Panc1 (cell line): ENCODE results near the gene LCN6. TPM values are rescaled to one million over a fixed set of nuclear protein-coding genes. Genes with fewer than 3 reads are reported as not detected.

Source experiments
- ATAC-seq: fragments of 200-7000 bp; cut with Tn5 transposase; 2 replicates; pipeline ENCODE4 v1.9.1; 2020; ENCODE audit warnings: mild to moderate bottlenecking, moderate library complexity
- BruUV-seq: library from RNA; stranded (reverse); fragments of 400-500 nt; replicated peaks from 2 replicates; lab custom pipeline; 2021; lab: Mats Ljungman, UMichigan
- CTCF ChIA-PET: fragments of 300-600 bp; sonication (Branson Sonifier 250); formaldehyde crosslinking; loops from one replicate; lab custom pipeline; 2022; ENCODE audit warnings: antibody characterized with exemption; lab: Charles Lee
- POLR2A ChIA-PET: fragments of 300-600 bp; sonication (Branson Sonifier 250); formaldehyde crosslinking; loops from one replicate; lab custom pipeline; 2022; ENCODE audit warnings: antibody characterized with exemption; lab: Charles Lee
- DNase-seq: peaks from one replicate; pipeline ENCODE4 v3.0.0-alpha.2; 2010; ENCODE audit warnings: low read depth, low spot score
- H3K27ac ChIP-seq: 2 replicates; pipeline ENCODE4 v1.5.1; 2011; ENCODE audit warnings: mild to moderate bottlenecking, low read length, inconsistent platforms
- H3K27me3 ChIP-seq: fragments of 200-500 bp; sonication (Bioruptor generic); 2 replicates; pipeline ENCODE4 v1.6.0; 2014; ENCODE audit warnings: low read length, inconsistent platforms; ENCODE audit not compliant: control insufficient read depth, insufficient read depth
- H3K36me3 ChIP-seq: fragments of 200-500 bp; sonication (Bioruptor generic); 2 replicates; pipeline ENCODE4 v1.5.1; 2014; ENCODE audit warnings: inconsistent platforms, mild to moderate bottlenecking, low read length, moderate library complexity; ENCODE audit not compliant: control insufficient read depth, insufficient read depth
- H3K4me1 ChIP-seq: 2 replicates; pipeline ENCODE4 v1.5.1; 2011; ENCODE audit warnings: inconsistent platforms, mild to moderate bottlenecking, low read length, moderate library complexity; ENCODE audit not compliant: control insufficient read depth, insufficient read depth
- H3K4me3 ChIP-seq, 2 experiments: 2 replicates each; pipeline ENCODE4 v1.5.1; 2011 to 2012; ENCODE audit warnings: low read depth in 2 of 2, low read length in 2 of 2, mild to moderate bottlenecking in 2 of 2, inconsistent platforms in 1 of 2, moderate library complexity in 1 of 2
- H3K9me3 ChIP-seq: fragments of 200-500 bp; sonication (Bioruptor generic); 2 replicates; pipeline ENCODE4 v1.5.1; 2014; ENCODE audit warnings: low read depth, mild to moderate bottlenecking, inconsistent platforms, low read length, moderate library complexity; ENCODE audit not compliant: control insufficient read depth, insufficient read depth
- POLR2AphosphoS5 ChIP-seq: IDR thresholded peaks from 2 replicates; pipeline ENCODE4 v1.6.1; 2012; ENCODE audit warnings: mild to moderate bottlenecking, low read depth, low read length, moderate library complexity
- SIN3A ChIP-seq: IDR thresholded peaks from 2 replicates; pipeline ENCODE4 v1.6.1; 2012; ENCODE audit warnings: low read depth, mild to moderate bottlenecking, low read length, moderate library complexity, borderline replicate concordance; ENCODE audit not compliant: insufficient read depth
- TCF7L2 ChIP-seq: IDR thresholded peaks from 2 replicates; pipeline ENCODE4 v1.6.1; 2011; ENCODE audit warnings: mild to moderate bottlenecking, low read depth, low read length, inconsistent platforms
- in situ Hi-C: cut with HindIII; loops from 2 replicates; pipeline ENCODE4 v1.10.0; 2016; ENCODE audit warnings: low sequenced_read_pairs, low pct_unique_long_range_greater_than_20kb
- intact Hi-C: fragments of 100-400 bp; cut with micrococcal nuclease; formaldehyde crosslinking; loops from one replicate; pipeline ENCODE4 v1.10.0; 2022; ENCODE audit not compliant: unreplicated experiment
- total RNA-seq: library from RNA; stranded (reverse); gene quantifications from one replicate; pipeline ENCODE4 v1.2.1, GENCODE V29; 2021; ENCODE audit not compliant: unreplicated experiment
- TF ChIP-seq, protein P1 (sequence below): fragments of 450-650 bp; IDR thresholded peaks from 2 replicates; pipeline ENCODE4 v1.5.1; 2017; ENCODE audit warnings: mild to moderate bottlenecking
- TF ChIP-seq, protein P2 (sequence below), 2 experiments: IDR thresholded peaks; 2 replicates each; pipeline ENCODE4 v1.6.1; 2011 to 2012; ENCODE audit warnings: low read depth in 2 of 2, control low read depth in 1 of 2, low read length in 1 of 2, mild to moderate bottlenecking in 1 of 2, moderate library complexity in 1 of 2; ENCODE audit not compliant: insufficient read depth in 1 of 2

LCN6 gene
- total RNA-seq, 1 experiment from 2014 or later, result not detected

GRCh38 chr9:136726631-136727191 lies 21.6 kb downstream of the LCN6 start:
- intact Hi-C loops (no loop called here), in situ Hi-C loops (no loop called here)
- H3K27me3 ChIP-seq, result no peaks in the 10 kb centered on the region
- DNase-seq, result peak; percentile 32
- H3K36me3 ChIP-seq, result peaks cover 14% of the 10 kb centered on the region
- CTCF ChIA-PET, result interaction anchor here (0.6 kb wide), 1 partner anchor 20 kb away, joined by 4 read pairs; no protein-coding TSS in a partner anchor
- no peak for TF ChIP-seq TCF7L2
- TF ChIP-seq, protein P1, sequence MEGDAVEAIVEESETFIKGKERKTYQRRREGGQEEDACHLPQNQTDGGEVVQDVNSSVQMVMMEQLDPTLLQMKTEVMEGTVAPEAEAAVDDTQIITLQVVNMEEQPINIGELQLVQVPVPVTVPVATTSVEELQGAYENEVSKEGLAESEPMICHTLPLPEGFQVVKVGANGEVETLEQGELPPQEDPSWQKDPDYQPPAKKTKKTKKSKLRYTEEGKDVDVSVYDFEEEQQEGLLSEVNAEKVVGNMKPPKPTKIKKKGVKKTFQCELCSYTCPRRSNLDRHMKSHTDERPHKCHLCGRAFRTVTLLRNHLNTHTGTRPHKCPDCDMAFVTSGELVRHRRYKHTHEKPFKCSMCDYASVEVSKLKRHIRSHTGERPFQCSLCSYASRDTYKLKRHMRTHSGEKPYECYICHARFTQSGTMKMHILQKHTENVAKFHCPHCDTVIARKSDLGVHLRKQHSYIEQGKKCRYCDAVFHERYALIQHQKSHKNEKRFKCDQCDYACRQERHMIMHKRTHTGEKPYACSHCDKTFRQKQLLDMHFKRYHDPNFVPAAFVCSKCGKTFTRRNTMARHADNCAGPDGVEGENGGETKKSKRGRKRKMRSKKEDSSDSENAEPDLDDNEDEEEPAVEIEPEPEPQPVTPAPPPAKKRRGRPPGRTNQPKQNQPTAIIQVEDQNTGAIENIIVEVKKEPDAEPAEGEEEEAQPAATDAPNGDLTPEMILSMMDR, result peak; percentile 60
- H3K27ac ChIP-seq, result peak overlapping the region; percentile 93
- H3K9me3 ChIP-seq, result no peaks in the 10 kb centered on the region
- POLR2A ChIA-PET, result no interaction called here
- H3K4me1 ChIP-seq, result peaks cover 37% of the 10 kb centered on the region
- H3K4me3 ChIP-seq, result peak overlapping the region; percentile 92 to 96
- TSS peak; percentile 91 for BruUV-seq
- ATAC-seq, result no peak

DNA sequence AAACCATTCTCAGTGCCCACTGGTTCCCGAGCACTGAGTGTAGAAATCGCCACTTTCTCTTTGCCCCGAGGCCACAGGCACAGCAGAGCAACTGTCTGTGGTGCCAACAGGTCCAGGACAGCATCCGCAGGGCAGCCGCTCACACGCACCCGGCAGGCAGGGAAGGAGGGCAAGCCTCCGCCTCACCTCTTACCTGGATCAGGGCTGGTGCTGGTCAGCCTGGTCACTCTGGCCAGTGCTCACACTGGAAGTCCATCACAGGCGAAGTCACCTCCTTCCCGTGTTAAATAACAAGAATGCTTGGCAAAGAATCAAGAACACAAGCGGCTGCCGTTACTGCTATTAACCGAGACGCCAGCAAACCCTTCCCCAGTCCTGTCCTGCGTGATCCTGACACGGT lies 22.2 kb downstream of the LCN6 start:
- DNase-seq (no peak), ATAC-seq (no peak)
- TF ChIP-seq SIN3A (no peak), TCF7L2 (no peak), POLR2AphosphoS5 (no peak)
- in situ Hi-C loops (no loop called here), intact Hi-C loops (no loop called here)
- peak overlapping the region; percentile 93 for H3K27ac ChIP-seq
- H3K27me3 ChIP-seq, result no peaks in the 10 kb centered on the region
- peak overlapping the region; percentile 92 to 96 for H3K4me3 ChIP-seq
- peaks cover 14% of the 10 kb centered on the region for H3K36me3 ChIP-seq
- H3K4me1 ChIP-seq, result peaks cover 37% of the 10 kb centered on the region
- H3K9me3 ChIP-seq, result no peaks in the 10 kb centered on the region
- BruUV-seq, result no TSS peak
- ChIA-PET CTCF (no interaction called here), POLR2A (no interaction called here)

DNA sequence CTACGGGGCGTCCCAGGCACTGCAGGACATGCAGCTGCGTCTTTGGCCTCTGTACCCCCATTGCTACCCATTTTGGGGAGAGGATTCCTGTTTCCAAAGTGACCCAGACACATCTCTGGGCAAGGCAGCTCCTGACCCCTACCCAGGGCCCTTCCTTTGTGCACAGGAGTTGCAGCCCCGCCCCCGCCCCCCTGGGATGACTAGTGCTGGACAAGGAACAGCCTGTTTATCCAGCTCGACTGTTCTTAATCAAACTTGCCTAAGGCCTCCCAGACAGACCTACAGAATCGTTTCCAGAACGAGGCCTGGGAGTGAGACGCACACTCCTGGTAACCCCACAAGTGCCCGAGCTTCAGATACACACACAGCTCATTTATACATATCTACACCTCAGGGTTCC lies 22.7 kb downstream of the LCN6 start:
- H3K36me3 ChIP-seq, result peaks cover 14% of the 10 kb centered on the region
- H3K9me3 ChIP-seq, result no peaks in the 10 kb centered on the region
- ChIA-PET CTCF (no interaction called here), POLR2A (no interaction called here)
- DNase-seq (no peak), ATAC-seq (no peak)
- H3K27ac ChIP-seq, result peak overlapping the region; percentile 93; the same call in 1 of the 2 replicates
- no peaks in the 10 kb centered on the region for H3K27me3 ChIP-seq
- BruUV-seq, result no TSS peak
- in situ Hi-C loops, result no loop called here
- H3K4me1 ChIP-seq, result peaks cover 37% of the 10 kb centered on the region
- intact Hi-C loops, result no loop called here
- TF ChIP-seq SIN3A, result no peak
- TF ChIP-seq, protein P2, sequence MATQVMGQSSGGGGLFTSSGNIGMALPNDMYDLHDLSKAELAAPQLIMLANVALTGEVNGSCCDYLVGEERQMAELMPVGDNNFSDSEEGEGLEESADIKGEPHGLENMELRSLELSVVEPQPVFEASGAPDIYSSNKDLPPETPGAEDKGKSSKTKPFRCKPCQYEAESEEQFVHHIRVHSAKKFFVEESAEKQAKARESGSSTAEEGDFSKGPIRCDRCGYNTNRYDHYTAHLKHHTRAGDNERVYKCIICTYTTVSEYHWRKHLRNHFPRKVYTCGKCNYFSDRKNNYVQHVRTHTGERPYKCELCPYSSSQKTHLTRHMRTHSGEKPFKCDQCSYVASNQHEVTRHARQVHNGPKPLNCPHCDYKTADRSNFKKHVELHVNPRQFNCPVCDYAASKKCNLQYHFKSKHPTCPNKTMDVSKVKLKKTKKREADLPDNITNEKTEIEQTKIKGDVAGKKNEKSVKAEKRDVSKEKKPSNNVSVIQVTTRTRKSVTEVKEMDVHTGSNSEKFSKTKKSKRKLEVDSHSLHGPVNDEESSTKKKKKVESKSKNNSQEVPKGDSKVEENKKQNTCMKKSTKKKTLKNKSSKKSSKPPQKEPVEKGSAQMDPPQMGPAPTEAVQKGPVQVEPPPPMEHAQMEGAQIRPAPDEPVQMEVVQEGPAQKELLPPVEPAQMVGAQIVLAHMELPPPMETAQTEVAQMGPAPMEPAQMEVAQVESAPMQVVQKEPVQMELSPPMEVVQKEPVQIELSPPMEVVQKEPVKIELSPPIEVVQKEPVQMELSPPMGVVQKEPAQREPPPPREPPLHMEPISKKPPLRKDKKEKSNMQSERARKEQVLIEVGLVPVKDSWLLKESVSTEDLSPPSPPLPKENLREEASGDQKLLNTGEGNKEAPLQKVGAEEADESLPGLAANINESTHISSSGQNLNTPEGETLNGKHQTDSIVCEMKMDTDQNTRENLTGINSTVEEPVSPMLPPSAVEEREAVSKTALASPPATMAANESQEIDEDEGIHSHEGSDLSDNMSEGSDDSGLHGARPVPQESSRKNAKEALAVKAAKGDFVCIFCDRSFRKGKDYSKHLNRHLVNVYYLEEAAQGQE (IDR thresholded peaks at IDR 0.05; ENCODE audit: insufficient read depth in 1 of 2, low read depth in 2 of 2, low read length in 1 of 2), result no peak
- TF ChIP-seq, protein P1, result no peak
- no peak for TF ChIP-seq TCF7L2
- no peak for TF ChIP-seq POLR2AphosphoS5
- H3K4me3 ChIP-seq, result peak overlapping the region; percentile 92 to 96
